HS-5 (cell line): ENCODE results near the gene TCF4.

Experiments used
- DNase-seq: peaks from one replicate; pipeline ENCODE4 v3.0.0-alpha.2; 2012; ENCODE audit warnings: low read depth

The TCF4 gene

GRCh38 chr18:55440988-55441387, 147.0 kb downstream of the TCF4 start:
- no peak for DNase-seq

DNA sequence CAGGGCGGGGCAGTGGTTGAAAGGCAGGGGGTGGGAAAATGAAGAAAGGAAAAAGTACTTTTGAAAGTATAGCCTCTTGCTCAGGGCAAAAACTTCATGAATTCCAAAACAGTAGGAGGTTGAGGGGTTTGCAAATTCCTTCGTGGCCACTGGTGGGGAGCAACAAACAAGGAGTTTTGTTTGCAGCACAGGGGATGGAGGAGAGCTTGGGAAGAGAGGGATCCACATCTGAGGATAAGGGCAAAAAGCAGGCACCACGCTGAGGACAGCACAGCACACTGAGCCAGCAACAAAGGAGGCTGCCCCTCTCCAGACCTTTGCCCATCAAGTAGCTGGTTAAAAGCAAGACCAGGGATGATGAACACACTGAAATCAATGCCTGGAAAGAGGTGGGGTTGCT, 148.9 kb downstream of the TCF4 start:
- no peak for DNase-seq

- DNase-seq: no peak
These were observed 152.4 kb downstream of the TCF4 start for GRCh38 chr18:55435592-55435991.

DNA sequence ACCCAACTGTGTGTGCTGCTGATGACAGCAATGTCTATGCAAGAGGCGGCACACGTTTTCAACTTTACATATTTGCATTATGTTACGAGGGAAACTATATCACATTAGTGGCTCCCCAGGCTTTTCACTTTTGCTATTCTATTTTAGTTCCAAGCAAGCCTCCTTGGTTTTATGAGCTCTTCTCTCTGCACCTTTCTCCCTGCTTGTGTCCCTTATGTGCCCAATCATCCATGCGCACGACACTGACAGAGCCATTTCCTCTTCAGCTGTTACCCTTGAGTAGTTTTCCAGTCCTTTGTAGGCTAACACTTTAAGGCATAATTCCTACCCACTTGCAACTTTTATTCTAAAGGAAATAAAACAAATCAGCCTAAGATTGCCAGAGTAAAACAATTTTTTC, 154.3 kb downstream of the TCF4 start:
- DNase-seq: no peak

DNA sequence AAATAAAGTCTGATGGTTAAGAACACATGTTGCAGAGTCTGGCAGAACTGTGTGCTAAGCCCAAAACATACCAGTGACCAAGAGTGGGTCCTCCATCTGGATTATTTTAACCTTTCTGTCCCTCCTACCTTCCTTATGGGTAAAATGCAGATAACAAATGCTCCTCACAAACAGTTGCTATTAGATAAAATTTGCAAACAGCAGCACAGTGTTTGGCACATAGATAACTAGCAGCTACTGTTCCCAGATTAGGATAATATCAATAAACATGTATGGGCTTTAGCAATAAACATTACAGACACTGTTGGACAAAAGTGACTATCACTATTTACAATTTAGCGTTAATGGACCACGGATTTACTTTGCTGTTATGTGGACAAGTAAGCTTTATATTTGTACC, 154.9 kb downstream of the TCF4 start:
- no peak for DNase-seq

- no peak for DNase-seq
These were observed 155.5 kb downstream of the TCF4 start for GRCh38 chr18:55432307-55433040.

DNA sequence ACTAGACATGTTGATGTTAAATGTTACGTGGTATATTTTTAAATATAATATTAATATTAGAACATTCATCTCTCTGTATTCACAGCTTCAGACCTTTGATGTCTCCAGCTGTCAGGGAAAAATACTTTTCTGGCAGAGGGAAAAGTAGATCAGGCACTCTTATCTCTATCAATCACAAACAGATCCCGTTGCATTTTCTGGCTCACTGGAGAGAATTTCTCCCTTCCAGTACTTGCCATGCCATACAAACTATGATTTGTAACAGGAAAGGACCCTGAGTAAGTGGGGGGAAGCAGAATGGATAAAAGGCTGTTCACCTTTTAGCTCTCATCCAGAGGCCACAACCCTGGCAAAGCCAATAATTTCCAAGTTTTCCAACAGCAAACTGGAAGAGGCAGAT, 158.0 kb downstream of the TCF4 start:
- no peak for DNase-seq

DNA sequence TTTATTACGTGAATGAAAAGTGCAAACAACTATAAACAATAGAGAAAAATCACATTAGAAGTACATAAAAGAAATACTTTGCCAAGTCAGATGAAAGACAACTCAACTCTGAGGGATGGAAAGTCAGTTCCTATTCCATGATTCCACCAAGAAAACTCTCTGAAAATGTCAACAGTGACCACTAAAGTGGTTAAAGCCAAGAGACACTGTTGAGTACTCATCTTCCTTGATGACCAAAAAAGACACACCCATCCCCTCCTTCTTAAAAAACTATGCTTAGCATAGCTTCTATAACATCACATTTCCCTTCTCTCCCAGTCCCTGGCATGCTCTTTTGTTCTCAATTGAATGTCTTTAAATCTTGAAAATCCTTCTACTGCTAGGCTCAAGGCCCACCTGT, 160.0 kb downstream of the TCF4 start:
- DNase-seq: no peak

DNA sequence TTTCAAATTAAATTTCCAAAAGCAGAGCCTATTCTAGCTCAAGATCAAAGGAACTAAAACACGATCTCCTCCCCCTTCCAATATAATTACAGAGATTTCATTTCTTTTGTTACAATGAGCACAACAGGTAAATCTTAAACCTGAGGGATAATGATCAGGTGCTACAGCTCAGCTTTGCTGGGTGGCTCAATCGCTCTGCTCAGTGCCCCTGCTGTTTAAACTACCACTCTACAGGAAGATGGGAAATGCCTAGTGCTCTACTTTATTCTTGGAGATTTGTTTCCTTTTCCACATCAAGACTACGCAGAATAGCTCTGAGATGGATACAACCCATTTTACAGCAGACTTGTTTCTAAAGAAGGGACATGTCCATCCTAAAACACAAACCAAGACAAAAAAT, 162.3 kb downstream of the TCF4 start:
- DNase-seq: no peak

- DNase-seq: no peak
These were observed 165.4 kb downstream of the TCF4 start for GRCh38 chr18:55422456-55423180.

- DNase-seq: no peak
These were observed 166.2 kb downstream of the TCF4 start for GRCh38 chr18:55421615-55422419.

GRCh38 chr18:55421308-55421614, 166.7 kb downstream of the TCF4 start:
- DNase-seq: no peak

DNA sequence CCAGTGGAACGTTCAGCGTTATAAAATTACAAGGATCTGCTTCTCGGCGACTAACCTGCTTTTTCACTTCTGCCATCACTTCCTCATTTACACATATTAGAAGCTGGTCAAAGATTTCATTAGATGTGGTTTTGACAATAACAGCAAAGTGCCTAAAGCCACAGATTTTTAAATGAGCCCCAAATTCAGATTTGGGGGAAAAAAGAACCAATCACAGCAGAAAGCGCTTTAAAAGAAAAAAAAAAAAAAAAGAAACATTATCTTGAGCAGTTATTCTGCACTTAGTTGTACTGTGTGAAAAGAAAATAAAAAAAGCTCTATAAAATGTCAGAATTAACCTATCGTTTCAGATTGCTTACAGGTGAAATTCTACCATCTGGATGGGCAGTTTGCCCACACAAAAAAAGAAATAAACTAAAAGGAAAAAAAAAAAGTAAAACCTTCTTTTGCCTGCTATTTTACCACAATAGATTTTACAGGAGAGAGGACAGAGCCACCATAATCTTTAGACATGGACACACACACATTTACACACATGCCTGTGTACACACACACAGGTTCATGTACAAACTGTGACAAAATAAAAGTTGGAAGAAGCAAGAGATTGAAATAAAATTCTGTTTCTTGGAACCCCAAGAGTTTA, 167.2 kb downstream of the TCF4 start:
- DNase-seq: no peak

- no peak for DNase-seq
These were observed 167.9 kb downstream of the TCF4 start for GRCh38 chr18:55419947-55420664.

GRCh38 chr18:55419132-55419946, 168.7 kb downstream of the TCF4 start:
- no peak for DNase-seq

GRCh38 chr18:55418439-55418838, 169.6 kb downstream of the TCF4 start:
- no peak for DNase-seq

GRCh38 chr18:55416791-55417190, 171.2 kb downstream of the TCF4 start:
- DNase-seq: no peak

DNA sequence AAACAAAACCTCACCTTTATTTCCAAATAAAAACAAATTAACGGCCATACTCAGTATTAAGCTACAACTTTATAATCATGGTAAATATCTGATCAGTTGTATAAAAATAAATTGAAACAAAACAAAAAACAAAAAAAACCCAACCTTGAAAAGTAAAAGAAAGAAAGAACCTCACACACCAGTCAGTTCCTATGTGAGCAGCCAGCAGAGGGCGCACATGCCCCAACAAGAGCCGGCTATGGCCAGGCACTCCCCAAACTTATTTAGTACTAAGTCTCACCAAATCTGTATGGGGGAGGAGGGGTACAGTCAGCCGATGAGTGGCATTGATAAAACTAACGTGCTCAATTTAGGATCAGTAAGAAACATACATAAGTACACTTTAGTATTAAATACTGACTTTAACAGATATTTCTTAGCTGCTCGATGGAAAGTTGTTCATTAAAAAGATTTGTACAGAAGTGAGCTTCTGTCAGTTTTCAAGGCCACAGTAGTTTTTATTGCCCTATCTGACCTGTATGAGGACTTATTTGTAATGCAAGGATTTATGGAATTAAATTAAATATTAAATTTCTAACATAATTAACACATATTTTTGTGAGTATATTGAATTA, 172.6 kb downstream of the TCF4 start:
- DNase-seq: peak; percentile 29

DNA sequence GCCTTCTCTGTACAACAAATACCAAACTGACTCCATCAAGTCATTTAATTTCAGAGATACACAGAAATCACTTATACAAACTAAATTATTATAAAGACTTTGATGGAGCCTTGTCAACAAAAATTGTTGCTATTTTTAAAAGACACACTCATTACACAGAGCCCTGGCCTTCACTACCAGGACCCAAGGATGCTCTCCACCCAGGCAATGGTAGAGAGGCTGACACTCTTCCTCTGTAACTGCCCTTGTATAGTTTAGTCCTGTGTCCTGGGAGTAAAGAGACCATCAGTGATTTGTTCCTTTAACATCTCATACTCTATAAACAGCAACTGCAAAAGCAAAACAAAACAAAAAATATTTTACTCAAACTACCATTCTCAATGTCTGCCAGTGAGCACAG, 173.5 kb downstream of the TCF4 start:
- no peak for DNase-seq

DNA sequence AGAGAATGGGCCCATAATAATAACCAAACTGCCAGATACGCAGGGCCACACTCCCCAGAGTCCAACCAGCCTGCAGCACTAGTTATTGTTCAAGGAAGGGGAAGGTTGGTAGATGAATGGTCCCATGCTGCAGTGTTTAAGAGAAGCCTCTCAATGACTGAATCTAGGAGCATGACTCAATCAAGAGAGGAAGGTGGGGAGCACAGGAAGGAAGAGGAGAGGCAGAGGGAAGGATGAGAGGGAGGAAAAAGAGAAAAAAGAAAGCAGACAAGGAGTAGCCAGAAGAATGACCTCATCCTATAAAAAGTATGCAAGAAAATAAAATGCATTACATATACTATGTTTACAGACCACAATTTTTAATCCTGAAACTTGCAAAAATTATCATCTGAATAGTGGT, 174.5 kb downstream of the TCF4 start:
- DNase-seq: no peak
